Suprapubic skin (tissue), 4 donors: ENCODE results near the gene LAMP1.

ENCODE experiments used
- CTCF ChIP-seq, 2 donors: fragments of 200-600 bp in 1 of 2; fragments of 450-650 bp in 1 of 2; sonication (generic) in 1 of 2; IDR thresholded peaks; one replicate each; pipeline ENCODE4 v1.5.1; 2016 to 2019; ENCODE audit warnings: antibody characterized with exemption in 2 of 2, mild to moderate bottlenecking in 1 of 2, moderate library complexity in 1 of 2
- EP300 ChIP-seq: sonication (generic); formaldehyde crosslinking; IDR thresholded peaks from one replicate; pipeline ENCODE4 v1.6.1; 2017; ENCODE audit warnings: antibody characterized with exemption
- POLR2A ChIP-seq, 2 donors: fragments of 450-650 bp; IDR thresholded peaks; one replicate each; pipeline ENCODE4 v1.6.1; 2017; ENCODE audit warnings: antibody characterized with exemption in 2 of 2, mild to moderate bottlenecking in 2 of 2, moderate library complexity in 2 of 2
- POLR2AphosphoS5 ChIP-seq, 3 donors: sonication (generic); formaldehyde crosslinking; IDR thresholded peaks; one replicate each; pipeline ENCODE4 v1.6.1; 2017; ENCODE audit warnings: antibody characterized with exemption in 3 of 3

GRCh38 chr13:113360446-113360845, 63.4 kb downstream of the LAMP1 start:
- TF ChIP-seq POLR2A (IDR thresholded peaks at IDR 0.05), result no peak
- no peak for TF ChIP-seq CTCF (IDR thresholded peaks at IDR 0.05)
- no peak for TF ChIP-seq POLR2AphosphoS5 (IDR thresholded peaks at IDR 0.05)
- no peak for TF ChIP-seq EP300
